ENCODE results near the gene C1QC. TPM values are rescaled to one million over a fixed set of nuclear protein-coding genes. Genes with fewer than 3 reads are reported as not detected.

Gene C1QC
- total RNA-seq, 1 experiment from 2014 or later = not detected

GRCh38 chr1:22673486-22674409 lies 30.3 kb downstream of the C1QC start:
- H3K27ac ChIP-seq (ENCODE audit: insufficient read length, low read depth, low read length) = no peak overlapping the region
- Mint-ChIP-seq H3K9me3 (no peaks in the 10 kb centered on the region; a peak in 1 of 5 replicates), H3K4me1 (peaks cover 0 to 20% of the 10 kb centered on the region in 2 experiments; a peak in 3 of 4 replicates), H3K27ac (no peak overlapping the region), H3K4me3 (peak overlapping the region in 1 of 2 experiments; percentile 28; a peak in 1 of 5 replicates), H3K36me3 (ENCODE audit: insufficient read depth in 1 of 3, low read depth in 3 of 3) (no peaks in the 10 kb centered on the region), H3K27me3 (ENCODE audit: low read depth) (peaks cover 3% of the 10 kb centered on the region)
- H2AK5ac ChIP-seq (ENCODE audit: insufficient read length, low read length) = no peak overlapping the region
- no peaks in the 10 kb centered on the region for H3K79me1 ChIP-seq (ENCODE audit: insufficient read depth, low read depth, low read length, poor library complexity, severe bottlenecking)
- no peaks in the 10 kb centered on the region for H3K79me2 ChIP-seq (ENCODE audit: insufficient read depth, low read length)
- H2BK15ac ChIP-seq (ENCODE audit: low read depth, low read length) = no peak overlapping the region
- H3K27me3 ChIP-seq (ENCODE audit: insufficient read depth, low read length) = no peaks in the 10 kb centered on the region
- no peak overlapping the region for H3K4me2 ChIP-seq (ENCODE audit: insufficient read depth, insufficient read length, low read length)
- no peak overlapping the region for H3K14ac ChIP-seq (ENCODE audit: insufficient read depth, low read length)
- no peak overlapping the region for H3T11ph ChIP-seq (ENCODE audit: low read length)
- WGBS (ENCODE audit: extremely low coverage, insufficient read length, low lambda C conversion rate) = no CpG with 5 or more reads among the region's 17 CpGs
- no peak overlapping the region for H3K4ac ChIP-seq (ENCODE audit: low read depth, low read length)
- H2BK12ac ChIP-seq (ENCODE audit: insufficient read length, low read depth, low read length) = no peak overlapping the region
- no peak overlapping the region for H2BK20ac ChIP-seq (ENCODE audit: low read depth, low read length, poor library complexity, severe bottlenecking)
- H4K8ac ChIP-seq (replicated peaks; ENCODE audit: insufficient read length, low read depth, low read length) = no peak overlapping the region
- H3K9me3 ChIP-seq (ENCODE audit: control insufficient read depth, low read depth, low read length) = no peaks in the 10 kb centered on the region
- H3K56ac ChIP-seq (ENCODE audit: insufficient read length, low read depth, low read length) = no peak overlapping the region
- peaks cover 7% of the 10 kb centered on the region; the same call in 1 of the 2 replicates for H3K4me1 ChIP-seq (ENCODE audit: insufficient read depth, low read length)
- H3K23me2 ChIP-seq (ENCODE audit: insufficient read length, low read depth, low read length, poor library complexity, severe bottlenecking) = no peaks in the 10 kb centered on the region
- no peak overlapping the region for H4K5ac ChIP-seq (ENCODE audit: insufficient read length, low read depth, low read length)
- H3K23ac ChIP-seq (ENCODE audit: insufficient read length, low read depth, low read length) = no peak overlapping the region
- H3K9ac ChIP-seq (ENCODE audit: extremely low read depth, insufficient read length, low read length) = no peak overlapping the region
- H2AFZ ChIP-seq (ENCODE audit: low read length) = no peak overlapping the region
- H4K20me1 ChIP-seq (ENCODE audit: control insufficient read depth, insufficient read depth, insufficient read length) = no peaks in the 10 kb centered on the region
- no peak overlapping the region for H3K18ac ChIP-seq (ENCODE audit: insufficient read length, low read depth, low read length)
- DNase-seq = no peak
- H4K91ac ChIP-seq (ENCODE audit: insufficient read length, low read depth, low read length) = no peak overlapping the region
- peak; percentile 87 for TF ChIP-seq CTCF (conservative IDR thresholded peaks at IDR 0.05)
- H2BK120ac ChIP-seq (ENCODE audit: low read depth, low read length, poor library complexity, severe bottlenecking) = no peak overlapping the region
- H2BK5ac ChIP-seq (ENCODE audit: insufficient read length, low read length) = no peak overlapping the region

Data from H9 (cell line).